Calu3 (cell line): Measurements from ENCODE around the gene ATXN2L. TPM values are rescaled to one million over a fixed set of nuclear protein-coding genes. Genes with fewer than 3 reads are reported as not detected.
"Not testable (repeated sequence)": the region's sequence is repeated elsewhere in the genome, so short reads cannot be mapped to it uniquely, and the experiment has no call there.

Source experiments
- Bru-seq: library from RNA; stranded (reverse); fragments of 400-500 nt; gene quantifications from one replicate; lab custom pipeline; 2021; lab: Mats Ljungman, UMichigan
- BruChase-seq, 2 experiments: library from RNA; stranded (reverse); fragments of 400-500 nt; gene quantifications; one replicate each; lab custom pipeline; 2021; lab: Mats Ljungman, UMichigan
- BruUV-seq: library from RNA; stranded (reverse); fragments of 400-500 nt; replicated peaks from 2 replicates; lab custom pipeline; 2021; lab: Mats Ljungman, UMichigan
- CTCF ChIA-PET: fragments of 300-600 bp; sonication (Branson Sonifier 250); formaldehyde crosslinking; loops from one replicate; lab custom pipeline; 2022; ENCODE audit warnings: antibody characterized with exemption; lab: Charles Lee
- DNase-seq: peaks from one replicate; pipeline ENCODE4 v3.0.0; 2022
- H3K27ac Mint-ChIP-seq: one replicate; pipeline ENCODE4 v1.8.0; 2022; ENCODE audit warnings: mixed read lengths; ENCODE audit not compliant: unreplicated experiment
- H3K27me3 Mint-ChIP-seq: one replicate; pipeline ENCODE4 v1.8.0; 2022; ENCODE audit warnings: mixed read lengths; ENCODE audit not compliant: unreplicated experiment
- H3K36me3 Mint-ChIP-seq: one replicate; pipeline ENCODE4 v1.8.0; 2022; ENCODE audit warnings: mild to moderate bottlenecking, moderate library complexity, mixed read lengths; ENCODE audit not compliant: insufficient read depth, unreplicated experiment
- H3K4me1 Mint-ChIP-seq: one replicate; pipeline ENCODE4 v1.8.0; 2022; ENCODE audit warnings: mild to moderate bottlenecking, low read depth, mixed read lengths; ENCODE audit not compliant: unreplicated experiment
- H3K4me3 Mint-ChIP-seq: one replicate; pipeline ENCODE4 v1.8.0; 2022; ENCODE audit warnings: mild to moderate bottlenecking, low read depth, moderate library complexity, mixed read lengths; ENCODE audit not compliant: unreplicated experiment
- H3K9me3 Mint-ChIP-seq: one replicate; pipeline ENCODE4 v1.8.0; 2022; ENCODE audit warnings: low read depth, mixed read lengths; ENCODE audit not compliant: unreplicated experiment
- CTCF ChIP-seq: fragments of 200-600 bp; IDR thresholded peaks from one replicate; pipeline ENCODE4 v1.8.0; 2022; ENCODE audit warnings: antibody characterized with exemption; ENCODE audit not compliant: unreplicated experiment
- intact Hi-C: fragments of 100-400 bp; cut with micrococcal nuclease; formaldehyde crosslinking; loops from one replicate; pipeline ENCODE4 v1.10.0; 2022; ENCODE audit not compliant: unreplicated experiment
- long read RNA-seq: library from polyadenylated mRNA; stranded (forward); transcript quantifications from one replicate; pipeline ENCODE4 v2.0.0, GENCODE V29; 2022
- total RNA-seq: library from RNA; stranded (reverse); gene quantifications from 2 replicates; pipeline ENCODE4 v1.2.3, GENCODE V29; 2022

The ATXN2L gene
- total RNA-seq, result 276 and 286 TPM in 2 replicates
- percentile 96 among the genes with signal in this experiment for Bru-seq, nascent RNA
- BruChase-seq, experiment 1, labeled RNA remaining after a 6-hour chase, result percentile 99 among the genes with signal in this experiment
- percentile 98 among the genes with signal in this experiment for BruChase-seq, experiment 2, labeled RNA remaining after a 2-hour chase
- long read RNA-seq, full-length matches to known transcripts, result 6 of 102 reads
- long read RNA-seq, partial matches to known transcripts, result 65 of 102 reads
- long read RNA-seq, other reads (novel, unspliced or antisense), result 31 of 102 reads

GRCh38 chr16:28822520-28823290 is at the start of gene ATXN2L:
Gene ATXN2L (plus strand): TSS chr16:28822999. CDS start chr16:28823260, 261 bp downstream.
- CTCF ChIA-PET, result interaction anchor here (0.5 to 0.6 kb wide), 3 partner anchors 11 to 274 kb away, joined by 3 to 7 read pairs (median 3); no protein-coding TSS in a partner anchor
- Mint-ChIP-seq H3K27me3 (no peaks in the 10 kb centered on the region), H3K4me1 (peaks cover 42% of the 10 kb centered on the region), H3K9me3 (peaks cover 4% of the 10 kb centered on the region), H3K4me3 (peak within 1 kb of the TSS; percentile 97), H3K27ac (peak within 1 kb of the TSS; percentile 96), H3K36me3 (peaks cover 96% of the 10 kb centered on the region)
- DNase-seq, result peak; percentile 95
- intact Hi-C loops, result no loop called here
- TF ChIP-seq CTCF, result no peak
- no TSS peak for BruUV-seq

GRCh38 chr16:28781697-28782096 is 41.1 kb upstream of the ATXN2L start:
- H3K27ac Mint-ChIP-seq, H3K4me3 Mint-ChIP-seq, intact Hi-C loops, CTCF ChIA-PET, H3K9me3 Mint-ChIP-seq, H3K4me1 Mint-ChIP-seq, H3K27me3 Mint-ChIP-seq, BruUV-seq, H3K36me3 Mint-ChIP-seq, DNase-seq: not testable (repeated sequence)

GRCh38 chr16:28782357-28782756 is 40.4 kb upstream of the ATXN2L start:
- H3K36me3 Mint-ChIP-seq, intact Hi-C loops, H3K4me3 Mint-ChIP-seq, DNase-seq, H3K4me1 Mint-ChIP-seq, H3K27me3 Mint-ChIP-seq, BruUV-seq, H3K27ac Mint-ChIP-seq, CTCF ChIA-PET, H3K9me3 Mint-ChIP-seq: not testable (repeated sequence)

- intact Hi-C loops, H3K4me3 Mint-ChIP-seq, H3K4me1 Mint-ChIP-seq, H3K9me3 Mint-ChIP-seq, H3K27me3 Mint-ChIP-seq, CTCF ChIA-PET, H3K36me3 Mint-ChIP-seq, DNase-seq, H3K27ac Mint-ChIP-seq, BruUV-seq: not testable (repeated sequence)
Observed at GRCh38 chr16:28802235-28803019, 20.4 kb upstream of the ATXN2L start.

GRCh38 chr16:28807445-28808120 is 15.2 kb upstream of the ATXN2L start:
- DNase-seq, intact Hi-C loops, H3K4me1 Mint-ChIP-seq, H3K27me3 Mint-ChIP-seq, H3K4me3 Mint-ChIP-seq, H3K27ac Mint-ChIP-seq, BruUV-seq, H3K36me3 Mint-ChIP-seq, H3K9me3 Mint-ChIP-seq, CTCF ChIA-PET: not testable (repeated sequence)
